Amniotic epithelial cell (primary cell): Measurements from ENCODE around the gene YWHAG.
"Not testable (repeated sequence)": the region's sequence is repeated elsewhere in the genome, so short reads cannot be mapped to it uniquely, and the experiment has no call there.

Experiments
- DNase-seq: peaks from one replicate; pipeline ENCODE4 v3.0.0-alpha.2; 2010; ENCODE audit warnings: low read depth

YWHAG gene

GRCh38 chr7:76294344-76295024 lies 64.3 kb downstream of the YWHAG start:
- DNase-seq: peak; percentile 96

GRCh38 chr7:76293407-76293901 lies 65.3 kb downstream of the YWHAG start:
- DNase-seq: peak; percentile 79

GRCh38 chr7:76292911-76293310 lies 65.9 kb downstream of the YWHAG start:
- not testable (repeated sequence) for DNase-seq

GRCh38 chr7:76292213-76292573 lies 66.6 kb downstream of the YWHAG start:
- peak; percentile 56 for DNase-seq

GRCh38 chr7:76291351-76292212 lies 67.2 kb downstream of the YWHAG start:
- peak; percentile 98 for DNase-seq

GRCh38 chr7:76290847-76291350 lies 67.9 kb downstream of the YWHAG start:
- DNase-seq: not testable (repeated sequence)

- no peak for DNase-seq
These were observed 71.9 kb downstream of the YWHAG start for GRCh38 chr7:76286842-76287403.

- DNase-seq: no peak
These were observed 73.0 kb downstream of the YWHAG start for GRCh38 chr7:76285604-76286374.

- DNase-seq: no peak
These were observed 75.3 kb downstream of the YWHAG start for GRCh38 chr7:76283254-76284159.

- DNase-seq: peak; percentile 35
These were observed 76.2 kb downstream of the YWHAG start for GRCh38 chr7:76282344-76283253.

GRCh38 chr7:76281706-76282343 lies 77.0 kb downstream of the YWHAG start:
- DNase-seq: no peak

- no peak for DNase-seq
These were observed 77.6 kb downstream of the YWHAG start for GRCh38 chr7:76281006-76281705.

- no peak for DNase-seq
These were observed 78.4 kb downstream of the YWHAG start for GRCh38 chr7:76280408-76280807.

- peak; percentile 50 for DNase-seq
These were observed 80.3 kb downstream of the YWHAG start for GRCh38 chr7:76278540-76278939.
